ENCODE results near the gene STXBP6.

The STXBP6 gene

DNA sequence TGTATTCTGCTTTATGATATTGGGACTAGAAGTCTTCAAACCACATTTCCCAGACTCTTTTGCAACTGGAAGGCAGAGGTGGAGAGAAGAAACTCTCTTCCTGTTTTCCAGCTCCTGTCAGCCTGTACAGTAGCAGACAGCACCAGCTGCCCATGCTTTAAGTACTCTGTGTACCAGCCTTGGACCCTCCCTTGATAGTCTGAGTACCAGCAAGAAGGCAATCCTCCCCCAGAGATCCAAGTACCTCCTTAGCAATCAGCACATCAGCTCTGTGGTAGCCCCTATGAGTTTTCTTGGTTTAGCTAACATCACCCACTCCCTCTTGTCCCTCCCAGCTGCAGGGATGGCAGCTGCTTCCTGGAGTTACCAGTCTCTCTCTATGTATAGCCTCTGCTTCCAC is 56.3 kb downstream of the STXBP6 start:
- no peaks in the 10 kb centered on the region for H3K9me2 ChIP-seq (replicated peaks; ENCODE audit: insufficient read depth, low read length)
- H3K27me3 ChIP-seq (ENCODE audit: low read length), result no peaks in the 10 kb centered on the region
- H3K36me3 ChIP-seq (ENCODE audit: low read length), result no peaks in the 10 kb centered on the region
- H3K4me3 ChIP-seq (ENCODE audit: insufficient read depth, low read length, poor library complexity, severe bottlenecking), result no peak overlapping the region
- no peaks in the 10 kb centered on the region for H3F3A ChIP-seq (ENCODE audit: insufficient read depth)
- no peak for TF ChIP-seq EZH2phosphoT487 (conservative IDR thresholded peaks at IDR 0.05; ENCODE audit: low read length)
- TF ChIP-seq, protein P1, sequence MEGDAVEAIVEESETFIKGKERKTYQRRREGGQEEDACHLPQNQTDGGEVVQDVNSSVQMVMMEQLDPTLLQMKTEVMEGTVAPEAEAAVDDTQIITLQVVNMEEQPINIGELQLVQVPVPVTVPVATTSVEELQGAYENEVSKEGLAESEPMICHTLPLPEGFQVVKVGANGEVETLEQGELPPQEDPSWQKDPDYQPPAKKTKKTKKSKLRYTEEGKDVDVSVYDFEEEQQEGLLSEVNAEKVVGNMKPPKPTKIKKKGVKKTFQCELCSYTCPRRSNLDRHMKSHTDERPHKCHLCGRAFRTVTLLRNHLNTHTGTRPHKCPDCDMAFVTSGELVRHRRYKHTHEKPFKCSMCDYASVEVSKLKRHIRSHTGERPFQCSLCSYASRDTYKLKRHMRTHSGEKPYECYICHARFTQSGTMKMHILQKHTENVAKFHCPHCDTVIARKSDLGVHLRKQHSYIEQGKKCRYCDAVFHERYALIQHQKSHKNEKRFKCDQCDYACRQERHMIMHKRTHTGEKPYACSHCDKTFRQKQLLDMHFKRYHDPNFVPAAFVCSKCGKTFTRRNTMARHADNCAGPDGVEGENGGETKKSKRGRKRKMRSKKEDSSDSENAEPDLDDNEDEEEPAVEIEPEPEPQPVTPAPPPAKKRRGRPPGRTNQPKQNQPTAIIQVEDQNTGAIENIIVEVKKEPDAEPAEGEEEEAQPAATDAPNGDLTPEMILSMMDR (IDR thresholded peaks at IDR 0.05; ENCODE audit: insufficient read depth, low read length, poor library complexity, severe bottlenecking), result no peak
- no peak overlapping the region for H3K9ac ChIP-seq (ENCODE audit: low read length)
- H3K27ac ChIP-seq (ENCODE audit: low read depth, low read length), result no peak overlapping the region
- H2AFZ ChIP-seq (ENCODE audit: low read depth, low read length, severe bottlenecking), result no peak overlapping the region
- no peaks in the 10 kb centered on the region for H3K9me3 ChIP-seq (ENCODE audit: insufficient read depth, low read length)
- H3K79me2 ChIP-seq (ENCODE audit: insufficient read depth, low read length), result no peaks in the 10 kb centered on the region
- no peak overlapping the region for H3K4me2 ChIP-seq (ENCODE audit: low read depth, low read length, poor library complexity, severe bottlenecking)
- H4K20me1 ChIP-seq (ENCODE audit: low read depth, low read length), result no peaks in the 10 kb centered on the region

- Histone ChIP-seq H3K4me3 (ENCODE audit: insufficient read depth, low read length, poor library complexity, severe bottlenecking) (no peak overlapping the region), H3F3A (ENCODE audit: insufficient read depth) (no peaks in the 10 kb centered on the region), H3K9ac (ENCODE audit: low read length) (no peak overlapping the region), H4K20me1 (ENCODE audit: low read depth, low read length) (no peaks in the 10 kb centered on the region), H3K9me3 (ENCODE audit: insufficient read depth, low read length) (no peaks in the 10 kb centered on the region), H3K36me3 (ENCODE audit: low read length) (no peaks in the 10 kb centered on the region), H3K27me3 (ENCODE audit: low read length) (no peaks in the 10 kb centered on the region), H3K4me2 (ENCODE audit: low read depth, low read length, poor library complexity, severe bottlenecking) (no peak overlapping the region), H3K9me2 (replicated peaks; ENCODE audit: insufficient read depth, low read length) (no peaks in the 10 kb centered on the region), H3K79me2 (ENCODE audit: insufficient read depth, low read length) (no peaks in the 10 kb centered on the region), H2AFZ (ENCODE audit: low read depth, low read length, severe bottlenecking) (no peak overlapping the region), H3K27ac (ENCODE audit: low read depth, low read length) (no peak overlapping the region)
- TF ChIP-seq EZH2phosphoT487 (conservative IDR thresholded peaks at IDR 0.05; ENCODE audit: low read length), result no peak
- TF ChIP-seq, protein P1 (IDR thresholded peaks at IDR 0.05; ENCODE audit: insufficient read depth, low read length, poor library complexity, severe bottlenecking), result no peak
Observed at GRCh38 chr14:24992624-24993360, 57.2 kb downstream of the STXBP6 start.

GRCh38 chr14:24991821-24992220 is 58.1 kb downstream of the STXBP6 start:
- no peak for TF ChIP-seq EZH2phosphoT487 (conservative IDR thresholded peaks at IDR 0.05; ENCODE audit: low read length)
- TF ChIP-seq, protein P1 (IDR thresholded peaks at IDR 0.05; ENCODE audit: insufficient read depth, low read length, poor library complexity, severe bottlenecking), result no peak
- no peaks in the 10 kb centered on the region for H3K79me2 ChIP-seq (ENCODE audit: insufficient read depth, low read length)
- H2AFZ ChIP-seq (ENCODE audit: low read depth, low read length, severe bottlenecking), result no peak overlapping the region
- no peaks in the 10 kb centered on the region for H3K9me3 ChIP-seq (ENCODE audit: insufficient read depth, low read length)
- no peaks in the 10 kb centered on the region for H4K20me1 ChIP-seq (ENCODE audit: low read depth, low read length)
- no peaks in the 10 kb centered on the region for H3K36me3 ChIP-seq (ENCODE audit: low read length)
- no peaks in the 10 kb centered on the region for H3F3A ChIP-seq (ENCODE audit: insufficient read depth)
- H3K4me2 ChIP-seq (ENCODE audit: low read depth, low read length, poor library complexity, severe bottlenecking), result no peak overlapping the region
- no peak overlapping the region for H3K9ac ChIP-seq (ENCODE audit: low read length)
- no peaks in the 10 kb centered on the region for H3K27me3 ChIP-seq (ENCODE audit: low read length)
- no peaks in the 10 kb centered on the region for H3K9me2 ChIP-seq (replicated peaks; ENCODE audit: insufficient read depth, low read length)
- H3K27ac ChIP-seq (ENCODE audit: low read depth, low read length), result no peak overlapping the region
- H3K4me3 ChIP-seq (ENCODE audit: insufficient read depth, low read length, poor library complexity, severe bottlenecking), result no peak overlapping the region

Measured in SU-DHL-6 (cell line).